NB4 (cell line): ENCODE results near the gene CNOT6.

Source experiments
- DNase-seq: peaks from one replicate; pipeline ENCODE4 v3.0.0; 2010; ENCODE audit warnings: low read depth
- H3K4me3 ChIP-seq: one replicate; pipeline ENCODE4 v1.5.1; 2011; ENCODE audit warnings: mild to moderate bottlenecking, low read depth, low read length, moderate library complexity
- CTCF ChIP-seq: IDR thresholded peaks from one replicate; pipeline ENCODE4 v1.5.1; 2012; ENCODE audit warnings: low read depth, low read length
- MAX ChIP-seq: IDR thresholded peaks from 2 replicates; pipeline ENCODE4 v1.6.1; 2011; ENCODE audit warnings: low read depth, low read length
- MYC ChIP-seq: IDR thresholded peaks from 2 replicates; pipeline ENCODE4 v1.6.1; 2011; ENCODE audit warnings: low read depth, low read length
- POLR2A ChIP-seq: IDR thresholded peaks from 2 replicates; pipeline ENCODE4 v1.6.1; 2011; ENCODE audit warnings: mild to moderate bottlenecking; ENCODE audit not compliant: insufficient read length; ENCODE audit errors: extremely low read depth

The CNOT6 gene

DNA sequence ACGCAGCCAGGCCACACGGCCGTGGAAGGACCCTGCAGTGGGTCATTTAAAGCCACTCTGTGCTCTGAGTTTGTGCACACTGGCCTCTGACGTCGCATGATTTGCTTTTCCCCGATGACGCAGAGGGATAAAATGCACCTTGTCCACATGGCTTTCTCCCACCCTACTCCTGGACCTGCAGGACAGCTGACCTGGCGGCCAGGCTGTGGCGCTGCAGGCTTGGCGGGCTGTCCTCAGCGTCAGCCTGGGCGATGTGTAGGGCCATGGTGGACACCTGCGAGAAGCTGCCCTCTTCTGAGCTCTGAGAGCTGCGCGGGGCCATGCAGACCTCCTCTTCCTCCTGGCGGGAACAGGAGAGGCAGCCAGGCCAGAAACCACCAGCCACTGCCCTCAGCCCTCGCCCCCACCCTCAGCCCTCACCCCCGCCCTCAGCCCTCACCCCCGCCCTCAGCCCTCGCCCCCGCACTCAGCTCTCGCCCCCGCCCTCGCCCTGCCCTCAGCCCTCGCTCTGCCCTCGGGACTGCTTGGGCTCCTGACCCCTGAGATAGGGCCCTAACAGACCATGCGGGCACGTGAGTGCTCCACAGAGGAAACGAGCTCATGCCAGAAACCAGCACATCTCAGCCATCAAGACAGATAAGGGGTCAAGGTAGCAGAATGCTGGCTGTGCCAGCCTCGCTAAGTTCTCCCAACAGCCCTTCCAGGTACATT lies 117.1 kb downstream of the CNOT6 start:
- DNase-seq = peak; percentile 38
- TF ChIP-seq POLR2A = no peak
- no peak for TF ChIP-seq CTCF
- TF ChIP-seq MAX = no peak
- TF ChIP-seq MYC = no peak
- H3K4me3 ChIP-seq = no peak overlapping the region

DNA sequence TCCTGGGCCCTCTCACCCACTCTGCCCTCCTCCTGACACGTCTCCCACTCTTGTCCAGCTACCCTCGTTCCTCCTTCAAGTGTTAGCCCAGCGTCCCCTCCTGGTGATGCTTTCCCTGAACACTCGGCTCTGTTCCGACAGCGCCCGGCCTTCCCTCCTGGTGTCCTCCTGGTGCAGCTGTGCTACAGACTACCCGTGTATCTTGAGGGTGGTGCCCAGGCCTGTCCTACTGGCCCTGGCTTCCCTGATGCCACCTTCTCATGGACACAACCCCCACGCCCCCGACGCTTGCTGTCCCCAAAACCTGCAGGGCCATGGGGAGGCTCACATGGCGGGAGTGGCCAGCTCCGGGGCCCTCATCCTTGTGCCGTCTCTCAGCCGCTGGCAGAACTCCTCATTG lies 118.5 kb downstream of the CNOT6 start:
- TF ChIP-seq POLR2A (no peak), CTCF (no peak), MAX (no peak), MYC (no peak)
- H3K4me3 ChIP-seq = no peak overlapping the region
- no peak for DNase-seq

DNA sequence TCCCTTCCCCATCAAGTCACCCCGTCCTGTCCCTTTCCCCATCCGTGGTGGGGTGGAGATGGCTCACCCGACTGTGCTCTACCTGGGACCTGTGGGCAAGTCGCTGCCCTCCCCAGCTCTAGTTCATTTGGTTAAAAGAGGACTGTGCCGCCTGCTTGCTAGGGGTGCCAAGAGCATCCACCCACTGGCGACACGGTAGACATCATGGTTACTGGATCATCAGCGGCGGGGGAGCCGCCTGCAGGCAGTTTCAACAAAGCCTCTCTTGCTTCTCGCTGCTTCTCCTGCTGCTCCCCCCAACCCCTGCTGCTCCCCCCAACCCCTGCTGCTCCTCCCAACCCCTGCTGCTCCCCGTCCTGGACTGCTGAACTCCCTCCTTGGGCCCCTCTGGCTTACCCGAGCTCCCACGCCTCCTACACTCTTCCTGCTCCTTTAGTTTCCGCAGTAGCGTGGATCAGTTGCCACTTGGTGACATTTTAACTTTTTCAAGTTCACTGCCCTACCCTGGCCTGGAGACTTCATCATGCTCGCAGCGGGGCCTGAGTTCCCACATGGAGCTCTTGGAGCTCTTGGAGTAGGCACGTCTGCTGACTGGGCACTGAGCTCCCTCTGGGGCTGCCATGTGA lies 119.1 kb downstream of the CNOT6 start:
- H3K4me3 ChIP-seq = no peak overlapping the region
- TF ChIP-seq MYC (no peak), CTCF (no peak), MAX (no peak), POLR2A (no peak)
- DNase-seq = no peak

- no peak for DNase-seq
- H3K4me3 ChIP-seq = no peak overlapping the region
- TF ChIP-seq MAX (no peak), MYC (no peak), POLR2A (no peak), CTCF (no peak)
Measured at GRCh38 chr5:180613814-180614188, 119.6 kb downstream of the CNOT6 start.

GRCh38 chr5:180618487-180618828 lies 124.3 kb downstream of the CNOT6 start:
- no peak overlapping the region for H3K4me3 ChIP-seq
- no peak for DNase-seq
- TF ChIP-seq MAX = no peak
- no peak for TF ChIP-seq POLR2A
- TF ChIP-seq MYC = no peak
- TF ChIP-seq CTCF = no peak
